Thymus (tissue), 11 donors: ENCODE measurements around the gene EGFR. TPM values are rescaled to one million over a fixed set of nuclear protein-coding genes. Genes with fewer than 3 reads are reported as not detected.

Experiments
- DNase-seq, 9 donors: peaks; one replicate each; pipeline ENCODE4 v3.0.0-alpha.2; 2013; ENCODE audit warnings: low spot score in 9 of 9, low read depth in 6 of 9, missing footprints in 1 of 9
- H3K27ac ChIP-seq, 2 donors: one replicate each; pipeline ENCODE4 v1.5.1; 2013; ENCODE audit warnings: control low read depth in 1 of 2, low read depth in 1 of 2, low read length in 1 of 2, mild to moderate bottlenecking in 1 of 2, moderate library complexity in 1 of 2
- H3K27me3 ChIP-seq, 2 donors: one replicate each; pipeline ENCODE4 v1.5.1; 2013; ENCODE audit warnings: low read length in 1 of 2; ENCODE audit not compliant: control insufficient read depth in 2 of 2, insufficient read depth in 1 of 2
- H3K36me3 ChIP-seq, 2 donors: one replicate each; pipeline ENCODE4 v1.5.1; 2013; ENCODE audit warnings: low read length in 1 of 2, mild to moderate bottlenecking in 1 of 2, moderate library complexity in 1 of 2; ENCODE audit not compliant: control insufficient read depth in 2 of 2, insufficient read depth in 2 of 2
- H3K4me1 ChIP-seq, 2 donors: one replicate each; pipeline ENCODE4 v1.5.1; 2013; ENCODE audit warnings: low read length in 2 of 2; ENCODE audit not compliant: control insufficient read depth in 2 of 2, insufficient read depth in 2 of 2
- H3K4me3 ChIP-seq, 2 donors: one replicate each; pipeline ENCODE4 v1.5.1; 2013; ENCODE audit warnings: low read length in 2 of 2, control low read depth in 1 of 2, mild to moderate bottlenecking in 1 of 2
- H3K9me3 ChIP-seq, 2 donors: one replicate each; pipeline ENCODE4 v1.5.1; 2013; ENCODE audit warnings: low read length in 1 of 2, mild to moderate bottlenecking in 1 of 2; ENCODE audit not compliant: control insufficient read depth in 2 of 2, insufficient read depth in 1 of 2
- WGBS: extraction: QIAGEN DNeasy Blood & Tissue Kit; methylation state at CpG from one replicate; pipeline ENCODE4 v1.1.7; 2013; 5-methylcytosine and 5-hydroxymethylcytosine counted together
- polyA plus RNA-seq: library from polyadenylated mRNA; stranded (reverse); fragments of 200-250 nt; gene quantifications from one replicate; pipeline ENCODE4 v1.2.3, GENCODE V29; 2013
- total RNA-seq: library from RNA; stranded (reverse); fragments of 120-200 nt; gene quantifications from one replicate; pipeline ENCODE4 v1.2.4, GENCODE V29; 2013
- donor health status: healthy.

EGFR gene
- total and polyA plus RNA-seq, 2 donors: 14.2 to 19.5 TPM

DNA sequence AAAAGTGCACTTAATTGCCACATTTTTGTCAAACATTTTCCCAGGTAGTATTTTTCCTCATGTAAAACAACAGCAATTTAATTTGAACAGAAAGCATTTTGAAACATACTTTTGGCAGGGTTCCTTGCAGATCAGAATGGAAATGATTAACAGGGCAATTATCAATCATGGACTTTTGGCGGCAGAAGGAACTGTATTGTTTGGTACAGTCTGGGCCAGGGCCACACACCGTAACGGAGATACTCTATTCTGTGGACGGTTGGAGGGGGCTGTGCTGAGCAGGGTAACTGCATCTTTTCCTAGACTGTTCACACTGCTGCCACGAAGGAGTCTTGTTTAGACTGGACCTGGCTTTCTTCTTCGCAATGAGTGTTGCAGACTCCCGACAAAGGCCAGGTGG lies 62.3 kb downstream of the EGFR start:
- Histone ChIP-seq H3K36me3 (no peaks in the 10 kb centered on the region), H3K27me3 (no peaks in the 10 kb centered on the region), H3K27ac (peak overlapping the region in 1 of 2 donors; percentile 26), H3K4me3 (no peak overlapping the region), H3K4me1 (peaks cover 0 to 16% of the 10 kb centered on the region in 2 donors), H3K9me3 (no peaks in the 10 kb centered on the region)
- DNase-seq: no peak
- WGBS: 73% methylated on average over 7 of the region's 7 CpGs

- no peak for DNase-seq
- peaks cover under 1 to 21% of the 10 kb centered on the region in 2 donors for H3K4me1 ChIP-seq
- WGBS: 64% methylated on average over 7 of the region's 7 CpGs
- H3K27ac ChIP-seq: peak overlapping the region in 1 of 2 donors; percentile 26
- no peaks in the 10 kb centered on the region for H3K9me3 ChIP-seq
- H3K27me3 ChIP-seq: no peaks in the 10 kb centered on the region
- H3K36me3 ChIP-seq: no peaks in the 10 kb centered on the region
- H3K4me3 ChIP-seq: no peak overlapping the region
These were observed 62.8 kb downstream of the EGFR start for GRCh38 chr7:55081472-55082227.

GRCh38 chr7:55082228-55082603 lies 63.4 kb downstream of the EGFR start:
- DNase-seq: no peak
- Histone ChIP-seq H3K27ac (no peak overlapping the region), H3K9me3 (no peaks in the 10 kb centered on the region), H3K4me3 (no peak overlapping the region), H3K36me3 (no peaks in the 10 kb centered on the region), H3K4me1 (peaks cover 6 to 26% of the 10 kb centered on the region in 2 donors), H3K27me3 (no peaks in the 10 kb centered on the region)

- Histone ChIP-seq H3K27ac (no peak overlapping the region), H3K36me3 (no peaks in the 10 kb centered on the region), H3K4me1 (peaks cover 12 to 30% of the 10 kb centered on the region in 2 donors), H3K9me3 (no peaks in the 10 kb centered on the region), H3K4me3 (no peak overlapping the region), H3K27me3 (no peaks in the 10 kb centered on the region)
- DNase-seq: no peak
- 95% methylated on average over 7 of the region's 7 CpGs for WGBS
These were observed 64.4 kb downstream of the EGFR start for GRCh38 chr7:55083206-55083605.

DNA sequence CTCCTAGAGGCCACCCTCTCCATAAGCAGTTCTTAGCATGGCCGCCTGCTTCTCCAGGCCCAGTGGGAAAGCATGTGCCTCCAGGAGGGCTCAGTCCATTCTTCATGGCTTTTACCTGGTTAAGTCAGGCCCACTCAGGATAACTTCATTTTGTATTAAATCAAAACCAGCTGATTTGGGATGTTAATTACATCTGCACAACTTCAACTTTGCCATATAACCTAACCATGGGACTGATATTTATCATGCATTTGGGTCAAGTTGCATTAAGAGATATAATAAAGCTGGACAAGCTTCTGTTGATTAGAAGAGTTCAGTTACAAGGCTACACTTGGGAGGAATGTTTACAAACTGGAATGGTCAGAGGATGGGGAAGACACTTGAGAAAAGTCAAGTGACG lies 65.5 kb downstream of the EGFR start:
- Histone ChIP-seq H3K27me3 (no peaks in the 10 kb centered on the region), H3K27ac (no peak overlapping the region), H3K36me3 (no peaks in the 10 kb centered on the region), H3K4me3 (no peak overlapping the region), H3K4me1 (peaks cover 12 to 26% of the 10 kb centered on the region in 2 donors), H3K9me3 (no peaks in the 10 kb centered on the region)
- DNase-seq: no peak
- WGBS: 99% methylated on average over 2 of the region's 2 CpGs

GRCh38 chr7:55085511-55086412 lies 66.9 kb downstream of the EGFR start:
- no peaks in the 10 kb centered on the region for H3K9me3 ChIP-seq
- 85% methylated on average over 12 of the region's 12 CpGs for WGBS

GRCh38 chr7:55086413-55087201 lies 67.8 kb downstream of the EGFR start:
- Histone ChIP-seq H3K27ac (peak overlapping the region; percentile 60 to 66), H3K4me1 (peaks cover 12 to 26% of the 10 kb centered on the region in 2 donors), H3K4me3 (no peak overlapping the region), H3K9me3 (no peaks in the 10 kb centered on the region), H3K36me3 (no peaks in the 10 kb centered on the region), H3K27me3 (no peaks in the 10 kb centered on the region)
- DNase-seq: peak in 4 of 9 donors; percentile 7 to 48 (median 18)
- 15% methylated on average over 18 of the region's 18 CpGs for WGBS

More at GRCh38 chr7:55085511-55086412, 66.9 kb downstream of the EGFR start:
- H3K4me1 ChIP-seq: peaks cover 12 to 26% of the 10 kb centered on the region in 2 donors
- no peaks in the 10 kb centered on the region for H3K27me3 ChIP-seq
- H3K4me3 ChIP-seq: no peak overlapping the region
- peak overlapping the region in 1 of 2 donors; percentile 22 for H3K27ac ChIP-seq
- H3K36me3 ChIP-seq: no peaks in the 10 kb centered on the region
- no peak for DNase-seq

DNA sequence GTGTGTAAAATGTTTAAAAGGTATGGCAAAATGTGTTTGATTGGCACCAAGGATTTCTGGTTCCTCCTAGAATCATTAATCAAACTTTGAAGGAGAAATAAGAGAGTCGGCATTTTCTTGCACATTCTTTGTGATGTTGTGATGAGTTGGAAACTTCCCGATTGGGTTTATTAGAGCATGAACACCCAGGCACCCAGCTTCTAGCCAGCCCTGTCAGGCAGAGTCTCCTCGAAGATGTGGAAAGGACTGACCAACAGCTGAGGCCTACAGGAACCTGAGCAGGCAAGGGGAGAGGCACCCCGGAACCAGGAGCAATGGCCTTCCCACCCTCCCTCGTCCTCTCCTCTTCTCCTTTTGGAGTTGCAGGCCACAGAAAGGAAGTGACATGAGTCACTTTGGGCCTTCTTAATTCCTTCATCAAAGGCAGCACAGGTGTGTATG lies 68.7 kb downstream of the EGFR start:
- H3K4me1 ChIP-seq: peaks cover 12 to 26% of the 10 kb centered on the region in 2 donors
- no peaks in the 10 kb centered on the region for H3K9me3 ChIP-seq
- no peak overlapping the region for H3K27ac ChIP-seq
- no peak overlapping the region for H3K4me3 ChIP-seq
- H3K27me3 ChIP-seq: no peaks in the 10 kb centered on the region
- DNase-seq: no peak
- WGBS: 67% methylated on average over 5 of the region's 5 CpGs
- H3K36me3 ChIP-seq: no peaks in the 10 kb centered on the region
